ENCODE results near the gene DIABLO. TPM values are rescaled to one million over a fixed set of nuclear protein-coding genes. Genes with fewer than 3 reads are reported as not detected.
A peak's percentile ranks its signal among the peaks of the same experiment; 100 is the strongest.

Gene DIABLO
- total RNA-seq, 1 experiment from 2014 or later, result 60.1 TPM

- TF ChIP-seq MAX (IDR thresholded peaks at IDR 0.05), result no peak
- no peak for TF ChIP-seq JUND (IDR thresholded peaks at IDR 0.05)
These were observed 33.4 kb downstream of the DIABLO start (continued) for GRCh38 chr12:122192441-122192840.

GRCh38 chr12:122190842-122191668 lies 34.8 kb downstream of the DIABLO start:
- H3K9me2 ChIP-seq (ENCODE audit: insufficient read depth), result no peaks in the 10 kb centered on the region
- TF ChIP-seq REST (IDR thresholded peaks at IDR 0.05; ENCODE audit: low read depth) (no peak), SP1 (IDR thresholded peaks at IDR 0.05; ENCODE audit: low read depth) (no peak), CBX3 (IDR thresholded peaks at IDR 0.05; ENCODE audit: low read depth) (no peak), RAD21 (IDR thresholded peaks at IDR 0.05; ENCODE audit: low read depth) (peak; percentile 93), JUND (IDR thresholded peaks at IDR 0.05) (no peak), CTCF (IDR thresholded peaks at IDR 0.05 in 2 of 3, conservative IDR thresholded peaks at IDR 0.05 in 1 of 3; ENCODE audit: borderline replicate concordance in 1 of 3, insufficient read depth in 1 of 3, low read depth in 2 of 3, low read length in 2 of 3) (peak; percentile 89 to 95 (median 91)), POLR2A (IDR thresholded peaks at IDR 0.05; ENCODE audit: borderline replicate concordance, extremely low read depth, insufficient read depth, insufficient read length) (no peak)
- no peak overlapping the region for H3K4me3 ChIP-seq (replicated peaks in 1 of 2; ENCODE audit: low read depth in 1 of 2, low read length in 2 of 2)
- H3K9me3 ChIP-seq (ENCODE audit: control insufficient read depth in 1 of 2, insufficient read depth in 1 of 2, low read depth in 1 of 2, low read length in 2 of 2), result peaks cover 0 to 10% of the 10 kb centered on the region in 2 experiments; a peak in 2 of 4 replicates
- peak overlapping the region; percentile 78 for H2AFZ ChIP-seq (ENCODE audit: low read depth, low read length, poor library complexity, severe bottlenecking)
- no peaks in the 10 kb centered on the region for H3K79me2 ChIP-seq (ENCODE audit: insufficient read depth, low read length)
- no peaks in the 10 kb centered on the region for H3K27me3 ChIP-seq (ENCODE audit: insufficient read depth, low read length)
- no TSS peak for BruUV-seq (replicated peaks)
- no peaks in the 10 kb centered on the region for H3K4me1 ChIP-seq (ENCODE audit: control insufficient read depth in 1 of 2, insufficient read depth in 2 of 2, low read length in 2 of 2)
- H4K20me1 ChIP-seq (ENCODE audit: insufficient read depth), result no peaks in the 10 kb centered on the region
- H3K4me2 ChIP-seq (ENCODE audit: low read length), result no peak overlapping the region
- POLR2A ChIA-PET, result no interaction called here
- H3K36me3 ChIP-seq (ENCODE audit: control insufficient read depth in 1 of 2, insufficient read depth in 2 of 2, low read length in 2 of 2), result no peaks in the 10 kb centered on the region
- RAD21 ChIA-PET (ENCODE audit: low non-redundant PET in 1 of 2, low total read pairs in 2 of 2, uncharacterized antibody in 2 of 2, unreplicated experiment in 2 of 2), result interaction anchor here (0.6 to 0.9 kb wide), 5 partner anchors 12 to 137 kb away, joined by 3 to 5 read pairs (median 3); partner anchors contain the start of gene B3GNT4 (in 1 of the 2)
- peak; percentile 72 for DNase-seq (ENCODE audit: low read depth, low spot score)
- no peak overlapping the region for H3K27ac ChIP-seq (ENCODE audit: low read depth, low read length)
- CTCF ChIA-PET, result interaction anchor here (0.6 to 1.8 kb wide), 7 partner anchors 12 to 273 kb away, joined by 3 to 12 read pairs (median 3); partner anchors contain the start of genes B3GNT4 and CFAP251
- peak; percentile 98 for ATAC-seq
- intact Hi-C loops (cut with micrococcal nuclease), result loop anchor here (1.0 to 2.0 kb wide), 3 partner anchors 60 to 137 kb away; no protein-coding TSS in a partner anchor
- H3K9ac ChIP-seq (ENCODE audit: low read length), result no peak overlapping the region

Measured in HCT116 (cell line).